Testis (tissue), 3 donors: ENCODE measurements around the gene CREB3. TPM values are rescaled to one million over a fixed set of nuclear protein-coding genes. Genes with fewer than 3 reads are reported as not detected.

Experiments used
- DNase-seq: peaks from one replicate; pipeline ENCODE4 v3.0.0-alpha.2; 2019
- H3K27ac ChIP-seq, 2 donors: fragments of 200-600 bp; sonication (generic); one replicate each; pipeline ENCODE4 v1.5.1; 2019
- H3K27me3 ChIP-seq: fragments of 200-600 bp; sonication (generic); one replicate; pipeline ENCODE4 v1.5.1; 2019
- H3K36me3 ChIP-seq: fragments of 200-600 bp; sonication (generic); one replicate; pipeline ENCODE4 v1.5.1; 2017; ENCODE audit warnings: low read depth; ENCODE audit errors: missing control alignments
- H3K4me1 ChIP-seq: fragments of 200-600 bp; sonication (generic); one replicate; pipeline ENCODE4 v1.5.1; 2019
- H3K4me3 ChIP-seq, 2 donors: fragments of 200-600 bp; sonication (generic); one replicate each; pipeline ENCODE4 v1.5.1; 2017 to 2019
- H3K9me3 ChIP-seq: fragments of 200-600 bp; sonication (generic); one replicate; pipeline ENCODE4 v1.5.1; 2017
- CTCF ChIP-seq, 3 experiments: fragments of 450-650 bp in 2 of 3; fragments of 200-600 bp in 1 of 3; sonication (generic) in 1 of 3; IDR thresholded peaks; one replicate each; pipeline ENCODE4 v1.5.1; 2016 to 2019; ENCODE audit warnings: antibody characterized with exemption in 3 of 3, mild to moderate bottlenecking in 2 of 3, moderate library complexity in 1 of 3
- POLR2A ChIP-seq: fragments of 450-650 bp; IDR thresholded peaks from one replicate; pipeline ENCODE4 v1.6.1; 2017; ENCODE audit warnings: antibody characterized with exemption, mild to moderate bottlenecking, moderate library complexity
- WGBS, 2 donors: methylation state at CpG; one replicate each; pipeline ENCODE4 v1.1.5; 2018; 5-methylcytosine and 5-hydroxymethylcytosine counted together
- intact Hi-C: fragments of 100-400 bp; cut with DNase I; formaldehyde crosslinking; loops from one replicate; pipeline ENCODE4 v1.15.1; 2023; ENCODE audit warnings: low total_unique reads
- polyA plus RNA-seq: library from polyadenylated mRNA; stranded (reverse); fragments of 350-450 nt; fragmentation: Illumina TruSeq; extraction: RNeasy Lipid Tissue Mini Kit (QIAGEN cat#74804); gene quantifications from one replicate; pipeline ENCODE4 v1.2.3, GENCODE V29; 2014; ENCODE audit warnings: low read depth, low replicate concordance; ENCODE audit not compliant: insufficient read depth
- total RNA-seq, 2 donors: library from RNA; depleted of rRNA; stranded (reverse); fragments of >200 nt; gene quantifications; one replicate each; pipeline ENCODE4 v1.2.3, GENCODE V29; 2016

The CREB3 gene
- total and polyA plus RNA-seq, 3 donors from 2014 or later: 51.2 to 85.0 (median 63.1) TPM

GRCh38 chr9:35730486-35730854 lies 2.0 kb upstream of the CREB3 start:
- H3K9me3 ChIP-seq: no peaks in the 10 kb centered on the region
- H3K27me3 ChIP-seq: no peaks in the 10 kb centered on the region
- DNase-seq: no peak
- peaks cover 64% of the 10 kb centered on the region for H3K4me1 ChIP-seq
- 61 to 70% methylated on average over 2 of the region's 2 CpGs for WGBS, 2 donors
- no peak for TF ChIP-seq POLR2A
- no peak for TF ChIP-seq CTCF (IDR thresholded peaks at IDR 0.05)
- peak overlapping the region; percentile 71 to 97 for H3K27ac ChIP-seq
- H3K36me3 ChIP-seq: no peaks in the 10 kb centered on the region
- H3K4me3 ChIP-seq: no peak overlapping the region
- intact Hi-C loops: loop anchor here (10.0 kb wide), 1 partner anchor 84 kb away; the partner anchor contains the start of genes HINT2 and SPAG8

- Histone ChIP-seq H3K27me3 (no peaks in the 10 kb centered on the region), H3K27ac (peak overlapping the region; percentile 71 to 97), H3K4me1 (peaks cover 58% of the 10 kb centered on the region), H3K4me3 (peak overlapping the region; percentile 70 to 95), H3K9me3 (no peaks in the 10 kb centered on the region), H3K36me3 (no peaks in the 10 kb centered on the region)
- no peak for DNase-seq
- TF ChIP-seq CTCF (IDR thresholded peaks at IDR 0.05): no peak
- TF ChIP-seq POLR2A: no peak
- 2 to 3% methylated on average over 14 to 37 of the region's 47 CpGs for WGBS, 2 donors
- intact Hi-C loops: loop anchor here (10.0 kb wide), 1 partner anchor 83 kb away; the partner anchor contains the start of genes HINT2 and SPAG8
These were observed 866 bp upstream of the CREB3 start for GRCh38 chr9:35731415-35732184.

- 1% methylated on average over 14 of the region's 14 CpGs for WGBS, 2 donors
- Histone ChIP-seq H3K4me1 (peaks cover 45% of the 10 kb centered on the region), H3K4me3 (peak overlapping the region; percentile 70 to 95), H3K27ac (peak overlapping the region; percentile 71 to 97), H3K9me3 (no peaks in the 10 kb centered on the region), H3K27me3 (no peaks in the 10 kb centered on the region), H3K36me3 (no peaks in the 10 kb centered on the region)
- intact Hi-C loops: loop anchor here (10.0 kb wide), 1 partner anchor 82 kb away; the partner anchor contains the start of genes HINT2 and SPAG8
- peak; percentile 38 for DNase-seq
- TF ChIP-seq CTCF (IDR thresholded peaks at IDR 0.05): no peak
- TF ChIP-seq POLR2A: no peak
These were observed 505 bp downstream of the CREB3 start for GRCh38 chr9:35732800-35733541.

GRCh38 chr9:35734096-35734495 lies 1.6 kb downstream of the CREB3 start:
- Histone ChIP-seq H3K4me3 (no peak overlapping the region), H3K36me3 (no peaks in the 10 kb centered on the region), H3K27ac (no peak overlapping the region), H3K4me1 (peaks cover 33% of the 10 kb centered on the region), H3K9me3 (no peaks in the 10 kb centered on the region), H3K27me3 (no peaks in the 10 kb centered on the region)
- intact Hi-C loops: loop anchor here (10.0 kb wide), 1 partner anchor 81 kb away; the partner anchor contains the start of genes HINT2 and SPAG8
- TF ChIP-seq POLR2A (no peak), CTCF (IDR thresholded peaks at IDR 0.05) (no peak)
- DNase-seq: no peak
- 91 to 95% methylated on average over 3 of the region's 3 CpGs for WGBS, 2 donors
